ENCODE data around the gene PDE5A. TPM values are rescaled to one million over a fixed set of nuclear protein-coding genes. Genes with fewer than 3 reads are reported as not detected.

The PDE5A gene
- total RNA-seq, 1 experiment from 2014 or later: 8.1 TPM

GRCh38 chr4:119550857-119551532 is 77.6 kb downstream of the PDE5A start:
- CTCF ChIA-PET: no interaction called here

DNA sequence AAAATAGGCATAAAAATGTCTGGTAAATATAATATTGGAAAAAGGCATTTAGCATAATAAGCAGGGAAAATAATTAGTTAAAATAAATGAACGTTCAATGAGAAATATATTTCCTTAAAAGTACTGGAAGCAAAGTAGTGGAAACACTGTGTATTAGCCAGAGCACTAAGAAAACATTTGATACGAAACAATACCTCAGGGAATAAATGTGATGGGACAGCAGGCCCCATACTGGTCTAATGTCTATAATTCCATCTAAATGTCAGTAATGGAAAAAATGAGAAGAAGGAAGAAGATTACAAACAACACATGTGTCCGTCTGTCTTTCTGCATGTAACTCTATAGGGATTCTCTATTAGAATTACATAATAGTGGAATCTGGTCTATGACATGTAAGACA is 79.0 kb downstream of the PDE5A start:
- no peak for DNase-seq
- intact Hi-C loops (cut with micrococcal nuclease): no loop called here
- no peaks in the 10 kb centered on the region for H4K20me1 ChIP-seq (ENCODE audit: low read length)
- H3K9ac ChIP-seq (ENCODE audit: low read length): no peak overlapping the region
- no peak for ATAC-seq
- H3K4me3 ChIP-seq (ENCODE audit: low read length): no peak overlapping the region
- no peaks in the 10 kb centered on the region for H3F3A ChIP-seq (ENCODE audit: low read length, unreplicated experiment)
- H3K27ac ChIP-seq (ENCODE audit: low read length): no peak overlapping the region
- no peaks in the 10 kb centered on the region for H3K27me3 ChIP-seq (ENCODE audit: low read length)
- no peaks in the 10 kb centered on the region for H3K9me2 ChIP-seq (replicated peaks; ENCODE audit: low read length)
- no peak for TF ChIP-seq EZH2 (IDR thresholded peaks at IDR 0.05; ENCODE audit: low read length, unreplicated experiment)
- TF ChIP-seq, protein P1, sequence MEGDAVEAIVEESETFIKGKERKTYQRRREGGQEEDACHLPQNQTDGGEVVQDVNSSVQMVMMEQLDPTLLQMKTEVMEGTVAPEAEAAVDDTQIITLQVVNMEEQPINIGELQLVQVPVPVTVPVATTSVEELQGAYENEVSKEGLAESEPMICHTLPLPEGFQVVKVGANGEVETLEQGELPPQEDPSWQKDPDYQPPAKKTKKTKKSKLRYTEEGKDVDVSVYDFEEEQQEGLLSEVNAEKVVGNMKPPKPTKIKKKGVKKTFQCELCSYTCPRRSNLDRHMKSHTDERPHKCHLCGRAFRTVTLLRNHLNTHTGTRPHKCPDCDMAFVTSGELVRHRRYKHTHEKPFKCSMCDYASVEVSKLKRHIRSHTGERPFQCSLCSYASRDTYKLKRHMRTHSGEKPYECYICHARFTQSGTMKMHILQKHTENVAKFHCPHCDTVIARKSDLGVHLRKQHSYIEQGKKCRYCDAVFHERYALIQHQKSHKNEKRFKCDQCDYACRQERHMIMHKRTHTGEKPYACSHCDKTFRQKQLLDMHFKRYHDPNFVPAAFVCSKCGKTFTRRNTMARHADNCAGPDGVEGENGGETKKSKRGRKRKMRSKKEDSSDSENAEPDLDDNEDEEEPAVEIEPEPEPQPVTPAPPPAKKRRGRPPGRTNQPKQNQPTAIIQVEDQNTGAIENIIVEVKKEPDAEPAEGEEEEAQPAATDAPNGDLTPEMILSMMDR (conservative IDR thresholded peaks at IDR 0.05; ENCODE audit: low read depth, low read length): no peak
- TF ChIP-seq EZH2phosphoT487 (IDR thresholded peaks at IDR 0.05; ENCODE audit: borderline replicate concordance, low read length): no peak
- H3K4me1 ChIP-seq (ENCODE audit: insufficient read depth, low read length): no peaks in the 10 kb centered on the region
- BruUV-seq (replicated peaks): no TSS peak
- H3K36me3 ChIP-seq (ENCODE audit: low read depth, low read length): no peaks in the 10 kb centered on the region
- H3K9me3 ChIP-seq (ENCODE audit: low read length): no peaks in the 10 kb centered on the region
- no peak overlapping the region for H3K4me2 ChIP-seq (ENCODE audit: low read length)
- ChIA-PET POLR2A (ENCODE audit: unreplicated experiment) (no interaction called here), CTCF (no interaction called here)
- H2AFZ ChIP-seq (ENCODE audit: low read length): no peak overlapping the region
- H3K79me2 ChIP-seq (ENCODE audit: low read length): no peaks in the 10 kb centered on the region

More at GRCh38 chr4:119550857-119551532, 77.6 kb downstream of the PDE5A start:
- ATAC-seq: no peak
- no peaks in the 10 kb centered on the region for H3K9me2 ChIP-seq (replicated peaks; ENCODE audit: low read length)
- H3K27me3 ChIP-seq (ENCODE audit: low read length): no peaks in the 10 kb centered on the region
- no peaks in the 10 kb centered on the region for H3F3A ChIP-seq (ENCODE audit: low read length, unreplicated experiment)
- intact Hi-C loops (cut with micrococcal nuclease): no loop called here
- no peak for DNase-seq
- no peak overlapping the region for H3K4me2 ChIP-seq (ENCODE audit: low read length)
- no TSS peak for BruUV-seq (replicated peaks)
- no peak overlapping the region for H3K27ac ChIP-seq (ENCODE audit: low read length)
- H3K9me3 ChIP-seq (ENCODE audit: low read length): no peaks in the 10 kb centered on the region
- no peak overlapping the region for H3K9ac ChIP-seq (ENCODE audit: low read length)
- TF ChIP-seq, protein P1 (conservative IDR thresholded peaks at IDR 0.05; ENCODE audit: low read depth, low read length): no peak
- no peak for TF ChIP-seq EZH2phosphoT487 (IDR thresholded peaks at IDR 0.05; ENCODE audit: borderline replicate concordance, low read length)
- TF ChIP-seq EZH2 (IDR thresholded peaks at IDR 0.05; ENCODE audit: low read length, unreplicated experiment): no peak
- H3K36me3 ChIP-seq (ENCODE audit: low read depth, low read length): no peaks in the 10 kb centered on the region
- no peaks in the 10 kb centered on the region for H4K20me1 ChIP-seq (ENCODE audit: low read length)
- H3K4me1 ChIP-seq (ENCODE audit: insufficient read depth, low read length): no peaks in the 10 kb centered on the region
- no peak overlapping the region for H2AFZ ChIP-seq (ENCODE audit: low read length)
- no peak overlapping the region for H3K4me3 ChIP-seq (ENCODE audit: low read length)
- POLR2A ChIA-PET (ENCODE audit: unreplicated experiment): no interaction called here
- no peaks in the 10 kb centered on the region for H3K79me2 ChIP-seq (ENCODE audit: low read length)

DNA sequence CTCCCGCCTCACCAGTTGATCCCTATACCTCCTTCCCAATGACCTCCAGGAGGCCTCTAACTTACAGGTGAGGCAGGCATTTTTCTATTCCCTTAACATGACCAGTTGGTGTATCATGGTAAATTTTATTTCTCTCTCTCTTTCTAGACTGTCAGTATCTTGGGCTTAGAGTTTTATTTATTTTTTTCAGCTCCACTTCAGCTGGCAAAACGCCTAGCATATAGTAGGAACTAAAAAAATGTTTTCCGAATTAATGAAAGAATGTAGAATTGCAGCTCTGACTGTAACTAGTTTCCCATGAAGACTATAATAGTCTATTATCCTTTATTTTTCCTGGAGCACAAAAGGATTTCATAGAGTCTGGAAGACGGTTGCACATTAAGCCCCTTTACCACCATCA is 84.8 kb downstream of the PDE5A start:
- Histone ChIP-seq H2AFZ (ENCODE audit: low read length) (no peak overlapping the region), H3K27me3 (ENCODE audit: low read length) (no peaks in the 10 kb centered on the region), H3K4me1 (ENCODE audit: insufficient read depth, low read length) (no peaks in the 10 kb centered on the region), H3K27ac (ENCODE audit: low read length) (no peak overlapping the region), H3K9me3 (ENCODE audit: low read length) (no peaks in the 10 kb centered on the region), H4K20me1 (ENCODE audit: low read length) (no peaks in the 10 kb centered on the region), H3K4me3 (ENCODE audit: low read length) (no peak overlapping the region), H3K36me3 (ENCODE audit: low read depth, low read length) (no peaks in the 10 kb centered on the region), H3K9ac (ENCODE audit: low read length) (no peak overlapping the region), H3K4me2 (ENCODE audit: low read length) (no peak overlapping the region), H3K79me2 (ENCODE audit: low read length) (no peaks in the 10 kb centered on the region), H3F3A (ENCODE audit: low read length, unreplicated experiment) (no peaks in the 10 kb centered on the region), H3K9me2 (replicated peaks; ENCODE audit: low read length) (no peaks in the 10 kb centered on the region)
- CTCF ChIA-PET: no interaction called here
- intact Hi-C loops (cut with micrococcal nuclease): no loop called here
- TF ChIP-seq EZH2 (IDR thresholded peaks at IDR 0.05; ENCODE audit: low read length, unreplicated experiment) (no peak), EZH2phosphoT487 (IDR thresholded peaks at IDR 0.05; ENCODE audit: borderline replicate concordance, low read length) (no peak)
- TF ChIP-seq, protein P1 (conservative IDR thresholded peaks at IDR 0.05; ENCODE audit: low read depth, low read length): no peak
- no TSS peak for BruUV-seq (replicated peaks)
- ATAC-seq: no peak
- POLR2A ChIA-PET (ENCODE audit: unreplicated experiment): no interaction called here
- no peak for DNase-seq
